HL-60/S4 treated with phorbol 12-myristate 13-acetate at 8.2 ng/mL for 4 days and 3 days (cell line): Measurements from ENCODE around the gene DNPEP.

Source experiments
- in situ Hi-C: fragments of 300-500 bp; cut with MboI; formaldehyde crosslinking; loops from 2 replicates; pipeline ENCODE4 v1.15.0; 2022; ENCODE audit warnings: low sequenced_read_pairs

The DNPEP gene

DNA sequence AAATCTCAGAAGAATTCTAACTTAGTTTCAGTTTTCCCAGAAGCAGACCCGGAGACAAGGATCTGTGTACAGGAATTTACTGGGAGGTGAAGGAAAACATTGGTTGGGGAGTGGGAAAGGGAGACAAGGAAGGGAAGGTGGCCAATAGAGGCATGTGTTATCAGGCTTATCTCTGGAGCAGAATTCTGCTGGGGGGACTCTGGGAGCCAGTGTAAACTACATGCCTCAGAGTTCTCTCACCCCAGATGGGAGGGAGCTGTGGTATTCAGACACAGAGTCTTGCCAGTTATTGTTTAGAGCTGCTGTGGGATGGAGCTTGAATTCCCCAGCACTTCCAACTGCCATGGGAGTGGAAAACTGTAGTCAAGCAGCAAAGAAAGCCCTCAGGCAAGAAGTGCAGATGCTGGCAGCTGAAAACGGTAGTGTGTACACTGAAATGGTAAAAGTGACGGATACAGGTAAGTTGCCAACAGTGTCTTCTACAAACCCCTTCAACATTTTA lies 19.0 kb downstream of the DNPEP start:
- in situ Hi-C loops = no loop called here

DNA sequence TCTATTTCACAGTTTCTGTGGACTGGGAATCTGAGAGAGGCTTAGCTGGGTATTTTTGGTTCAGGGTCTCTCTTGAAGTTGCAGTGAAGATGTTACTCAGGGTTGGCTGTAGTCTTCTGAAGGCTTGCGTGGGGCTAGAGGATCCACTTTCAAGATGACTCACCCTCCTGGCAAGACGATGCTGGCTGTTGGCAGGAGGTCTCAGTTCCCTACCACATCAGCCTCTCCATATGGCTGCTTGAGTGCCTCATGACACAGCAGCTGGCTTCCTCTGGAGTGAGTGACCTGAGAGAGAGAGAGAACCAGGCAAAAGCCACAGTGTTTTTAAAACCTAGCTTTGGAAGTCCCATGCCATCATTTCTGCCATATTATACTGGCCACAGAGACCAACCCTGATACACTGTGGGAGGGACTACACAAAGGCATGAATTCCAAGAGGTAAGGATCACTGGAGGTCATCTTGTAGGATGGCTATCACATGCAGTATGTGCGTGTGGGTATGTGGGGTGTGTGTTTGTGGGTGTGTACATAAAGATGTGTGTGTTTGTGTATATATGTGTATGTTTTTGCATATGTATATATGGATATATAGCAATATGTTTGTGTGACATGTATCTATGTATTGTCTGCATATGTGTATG lies 25.1 kb downstream of the DNPEP start:
- in situ Hi-C loops = no loop called here

DNA sequence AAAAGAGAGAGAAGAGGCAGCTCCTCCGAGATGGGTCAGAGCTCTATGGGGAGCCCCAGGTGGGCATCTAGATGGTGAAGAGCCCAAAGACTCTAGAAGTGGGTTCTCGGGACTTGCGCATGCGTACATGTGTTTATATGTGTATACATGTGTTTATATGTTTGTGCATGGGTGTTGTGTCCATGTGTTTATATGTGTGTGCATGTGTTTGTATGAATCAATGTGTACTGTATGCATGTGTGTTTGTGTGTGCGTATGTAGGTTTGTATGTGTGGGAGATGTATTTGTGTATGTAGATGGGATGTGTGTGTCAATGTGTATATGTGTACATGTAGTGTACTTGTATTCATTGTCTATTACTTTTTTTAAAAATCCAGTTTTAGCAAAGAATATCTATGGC lies 25.6 kb downstream of the DNPEP start:
- in situ Hi-C loops = no loop called here

DNA sequence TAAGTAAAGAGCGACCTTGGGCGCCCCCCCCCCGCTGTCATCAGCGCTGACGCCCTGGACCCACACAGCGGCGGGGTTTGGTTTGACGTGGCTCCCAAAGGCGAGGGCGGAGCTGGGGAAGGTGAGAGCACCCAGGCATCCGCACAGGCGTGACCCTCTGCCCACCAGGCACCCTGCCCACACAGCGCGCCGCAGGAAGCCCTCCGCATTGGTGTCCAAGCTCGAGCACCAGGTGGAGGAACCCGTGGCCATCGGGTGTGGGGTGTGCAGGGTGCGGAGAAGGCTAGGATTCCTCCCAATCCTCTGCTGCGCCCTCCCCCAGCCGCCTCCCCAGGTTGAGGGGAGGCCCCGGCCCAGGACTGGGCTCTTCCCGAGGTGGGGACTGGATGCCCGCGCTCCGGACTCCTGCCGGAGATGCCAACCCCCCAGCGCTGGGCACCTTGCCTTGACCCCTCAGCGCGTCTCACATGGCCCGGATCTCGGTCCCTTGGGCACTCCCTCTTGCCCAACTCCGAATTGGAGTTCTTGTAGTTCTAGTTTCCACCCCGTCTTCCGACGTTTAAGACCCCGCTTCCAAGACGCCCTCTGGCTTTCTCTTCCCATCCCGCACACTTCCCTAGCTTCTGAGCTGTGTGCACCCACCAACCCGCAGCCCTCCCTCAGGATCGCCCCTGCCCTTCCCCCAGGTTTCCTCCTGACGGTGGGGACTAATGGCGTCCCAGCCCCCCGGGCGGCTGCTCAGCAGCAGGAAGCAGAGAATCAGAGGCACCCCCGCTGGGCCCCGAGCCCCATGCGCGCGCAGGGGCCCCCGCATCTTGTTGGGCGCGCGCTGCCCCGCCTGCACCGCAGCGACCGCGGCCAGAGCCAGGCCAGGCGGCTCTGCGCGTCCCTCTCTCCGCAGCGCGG lies 29.3 kb downstream of the DNPEP start:
- in situ Hi-C loops = no loop called here

DNA sequence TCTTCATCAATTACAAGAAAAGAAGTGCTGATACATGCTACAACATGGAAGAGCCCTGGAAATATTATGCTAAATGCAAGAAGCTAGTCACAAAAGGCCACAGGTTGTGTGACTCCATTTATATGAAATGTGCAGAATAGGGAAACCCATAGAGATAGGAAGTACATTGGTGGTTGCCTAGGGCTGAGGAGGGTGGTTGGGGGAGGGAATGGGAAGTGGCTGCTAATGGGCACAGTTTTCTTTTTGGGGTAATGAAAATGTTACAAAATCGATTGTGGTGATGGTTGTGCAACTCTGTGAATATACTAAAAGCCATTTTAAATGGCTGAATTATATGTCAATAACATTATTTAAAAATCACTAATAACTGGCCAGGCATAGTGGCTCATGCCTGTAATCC lies 30.9 kb downstream of the DNPEP start:
- in situ Hi-C loops = no loop called here

DNA sequence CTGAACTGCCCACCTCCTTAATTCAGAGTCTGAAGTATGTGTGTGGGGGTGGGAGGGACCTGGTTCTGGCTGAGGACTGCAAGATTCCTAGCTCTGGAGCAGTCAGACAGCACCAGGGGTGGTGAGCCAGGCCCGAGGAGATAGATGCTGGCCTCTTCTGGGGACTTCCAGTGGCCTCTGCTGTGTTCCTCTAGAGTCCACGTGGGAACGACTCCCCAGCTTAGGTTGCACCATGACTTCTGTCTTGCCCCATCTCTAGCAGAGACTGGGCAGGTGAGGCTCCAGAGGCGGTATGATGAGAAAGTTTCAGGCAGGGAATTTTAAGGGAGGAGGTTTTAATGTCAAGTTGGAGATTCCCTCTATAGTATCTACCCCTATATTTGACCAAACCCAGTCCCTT lies 33.1 kb downstream of the DNPEP start:
- in situ Hi-C loops = no loop called here

DNA sequence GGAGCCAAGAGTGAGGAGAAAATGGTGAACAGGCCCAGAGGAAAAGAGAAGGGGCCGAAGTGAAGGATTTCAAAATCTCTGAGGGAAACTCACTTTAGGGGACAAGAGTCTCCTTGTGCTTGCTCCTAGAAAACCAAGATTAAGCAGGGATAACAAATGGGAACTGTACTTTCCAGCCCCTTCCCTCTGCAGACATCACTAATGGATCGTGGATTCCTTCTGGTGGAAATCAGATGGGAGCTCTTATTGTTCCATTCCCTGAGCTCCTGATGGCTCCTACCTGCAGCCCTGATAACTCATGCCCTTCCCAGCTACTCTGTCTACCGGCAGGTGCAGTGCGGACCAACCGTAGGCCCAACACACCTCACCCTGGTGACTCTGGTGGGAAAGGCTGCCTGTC lies 34.6 kb downstream of the DNPEP start:
- in situ Hi-C loops = no loop called here

DNA sequence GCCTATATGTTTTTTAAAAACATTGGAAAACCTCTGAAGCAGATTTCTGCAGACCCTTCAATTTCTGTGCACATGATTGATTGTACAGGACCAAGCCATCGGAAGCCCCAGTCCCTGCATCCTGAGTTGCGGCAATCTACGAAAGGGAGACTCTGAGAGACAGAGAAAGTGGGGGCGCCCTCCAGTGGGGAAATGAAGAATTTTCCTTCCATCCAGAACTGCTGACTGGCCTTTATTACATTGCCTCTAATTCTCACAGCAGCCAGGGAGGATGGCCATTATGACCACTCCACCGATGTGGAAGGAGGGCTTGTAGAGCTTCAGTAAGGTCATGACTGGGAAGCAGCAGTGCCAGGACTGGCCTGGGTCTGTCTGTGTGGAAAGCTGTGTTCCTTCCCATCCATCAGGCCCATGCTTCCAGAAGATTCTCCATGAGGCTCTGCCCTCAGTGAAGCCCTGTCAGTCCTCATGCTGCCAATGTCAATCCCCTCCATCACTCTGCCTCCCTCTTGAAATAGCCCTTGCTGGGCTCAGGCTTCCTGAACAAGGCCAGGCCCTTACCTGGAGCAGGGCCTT lies 35.2 kb downstream of the DNPEP start:
- in situ Hi-C loops = no loop called here

DNA sequence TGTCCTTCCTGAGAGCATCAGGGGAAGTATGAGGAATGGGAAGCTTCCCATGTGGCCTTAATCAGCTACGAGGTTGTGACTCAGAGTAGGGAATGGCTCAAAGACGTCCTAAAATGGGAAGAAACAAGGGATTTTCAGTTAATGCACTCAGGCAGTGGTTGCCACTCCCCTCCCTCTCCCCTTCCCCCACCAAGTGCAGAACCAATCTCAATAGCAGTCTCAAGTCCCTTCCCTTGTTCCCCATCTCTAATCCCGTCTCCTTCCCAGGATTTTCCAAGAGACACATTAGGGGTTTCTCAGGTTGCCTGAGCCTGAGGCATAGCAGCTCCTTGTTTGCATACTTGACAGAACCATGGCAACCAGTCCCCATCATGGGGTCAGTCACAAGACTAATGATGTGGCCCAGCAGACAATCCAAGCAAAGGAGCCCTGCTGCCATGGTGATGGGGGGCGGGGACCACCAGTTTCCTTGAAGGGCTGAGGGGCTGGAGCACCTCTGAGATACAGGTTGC lies 36.9 kb downstream of the DNPEP start:
- in situ Hi-C loops = no loop called here

DNA sequence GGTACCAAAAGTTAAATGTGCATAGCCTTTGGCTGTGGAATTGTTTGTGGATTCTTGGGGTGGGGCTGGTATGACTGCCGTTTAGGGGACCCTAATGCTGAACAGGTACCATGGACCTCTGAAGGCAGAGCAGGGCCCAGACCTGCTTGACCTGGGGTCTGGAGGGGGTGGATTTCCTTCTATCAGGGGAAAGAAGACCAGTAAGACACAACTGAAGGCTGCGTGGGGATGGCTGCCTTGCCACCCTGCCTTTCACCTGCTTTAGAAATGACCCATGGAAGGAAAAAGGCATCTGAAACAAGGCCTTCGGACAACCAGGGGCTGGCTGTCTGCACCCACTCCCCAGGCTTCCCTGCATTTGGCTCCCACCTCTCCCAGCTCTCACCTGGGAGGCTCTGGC lies 37.5 kb downstream of the DNPEP start:
- in situ Hi-C loops = no loop called here

DNA sequence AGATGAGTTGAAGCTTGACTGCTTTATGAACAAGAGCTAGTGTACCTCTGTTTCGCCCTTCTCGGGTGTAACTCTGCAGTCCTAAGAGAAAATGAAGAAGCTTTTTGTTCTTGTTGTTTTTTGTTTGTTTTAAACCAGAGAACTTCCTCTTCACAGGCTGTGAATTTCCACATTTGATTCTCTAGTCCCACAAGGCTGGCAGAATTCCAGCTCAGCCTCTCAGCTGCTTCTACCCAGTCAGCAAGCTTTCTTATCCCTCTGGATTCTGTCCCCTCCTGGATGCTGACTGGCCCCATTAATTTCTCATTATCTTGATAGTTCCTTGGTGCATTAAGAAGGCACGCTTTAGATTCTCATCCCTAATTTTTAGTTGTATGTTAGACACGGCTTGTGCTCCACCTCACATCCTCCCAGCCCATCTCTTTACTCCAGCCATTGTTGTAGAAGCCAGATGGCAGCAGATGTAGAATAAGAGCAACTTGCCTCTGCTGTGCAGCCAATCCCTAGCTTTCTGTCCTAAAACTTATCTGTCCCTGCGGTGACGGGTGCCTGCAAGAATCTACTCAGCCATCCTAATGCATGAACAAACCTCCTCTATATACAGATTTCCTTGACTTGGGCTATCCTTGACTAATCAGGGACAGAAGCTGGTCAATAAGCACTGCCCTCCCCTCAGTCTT lies 42.8 kb downstream of the DNPEP start:
- in situ Hi-C loops = no loop called here

DNA sequence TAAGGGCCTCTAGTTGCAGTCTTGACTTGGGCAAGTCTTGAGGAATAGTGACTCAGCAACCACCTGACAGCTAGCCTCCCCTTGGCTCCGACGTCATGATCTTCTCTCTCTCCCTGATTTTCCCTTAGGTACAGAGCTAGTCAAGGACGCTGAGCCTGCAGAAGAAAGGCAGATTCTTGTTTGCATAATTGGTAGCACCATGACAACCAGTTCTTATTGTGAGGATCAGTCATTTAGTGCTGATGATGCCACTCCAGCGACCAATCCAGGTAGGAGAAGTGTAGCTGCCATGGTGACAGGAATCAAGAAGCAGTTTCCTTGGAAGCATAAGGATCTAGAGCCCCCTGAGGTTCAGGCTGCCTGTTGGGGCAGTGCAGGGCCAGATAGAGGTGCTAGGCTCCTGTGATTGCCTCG lies 52.3 kb downstream of the DNPEP start:
- in situ Hi-C loops = no loop called here

DNA sequence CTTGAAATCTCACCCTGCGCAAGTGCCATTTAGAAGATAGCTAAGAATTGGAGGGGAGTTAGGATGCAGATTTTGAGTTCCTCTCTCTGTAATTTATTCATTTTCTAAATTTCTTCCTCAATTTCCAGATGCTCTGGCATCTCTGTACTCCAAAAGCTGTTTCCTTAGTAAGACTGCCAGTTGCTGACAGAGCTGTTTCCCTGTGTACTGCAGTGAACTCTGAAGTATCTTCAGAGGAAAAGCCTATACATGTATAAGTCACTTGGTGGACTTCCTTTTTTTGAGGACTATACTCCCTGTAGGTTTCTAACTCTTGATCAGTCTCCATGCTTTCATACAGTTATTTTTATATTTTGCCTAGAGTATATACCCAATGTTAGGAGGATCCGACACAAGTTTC lies 53.6 kb downstream of the DNPEP start:
- in situ Hi-C loops = no loop called here

DNA sequence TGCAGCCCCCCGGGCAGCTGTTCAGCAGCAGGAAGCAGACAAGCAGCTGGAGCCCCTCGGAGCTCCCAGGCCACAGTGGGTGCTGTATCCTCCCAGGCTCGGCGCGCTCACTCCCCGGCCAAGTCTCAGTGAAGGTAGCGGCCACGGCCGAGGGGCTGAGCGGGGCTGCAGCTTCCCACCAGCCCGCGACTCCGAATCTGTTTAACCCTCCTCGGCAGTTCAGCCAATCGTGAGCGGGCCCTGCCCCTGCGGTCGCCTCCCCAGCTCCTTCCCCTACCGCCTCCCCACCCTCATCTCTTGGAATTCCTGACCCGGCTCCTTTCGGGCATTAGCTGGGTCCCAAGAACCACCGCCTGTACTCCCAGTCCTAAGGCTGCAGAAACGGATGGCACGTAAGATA lies 55.2 kb downstream of the DNPEP start, which contains the start of gene RESP18:
Gene RESP18 (minus strand): TSS at position 203 of the 400 bp plus-strand sequence.
- in situ Hi-C loops = no loop called here

DNA sequence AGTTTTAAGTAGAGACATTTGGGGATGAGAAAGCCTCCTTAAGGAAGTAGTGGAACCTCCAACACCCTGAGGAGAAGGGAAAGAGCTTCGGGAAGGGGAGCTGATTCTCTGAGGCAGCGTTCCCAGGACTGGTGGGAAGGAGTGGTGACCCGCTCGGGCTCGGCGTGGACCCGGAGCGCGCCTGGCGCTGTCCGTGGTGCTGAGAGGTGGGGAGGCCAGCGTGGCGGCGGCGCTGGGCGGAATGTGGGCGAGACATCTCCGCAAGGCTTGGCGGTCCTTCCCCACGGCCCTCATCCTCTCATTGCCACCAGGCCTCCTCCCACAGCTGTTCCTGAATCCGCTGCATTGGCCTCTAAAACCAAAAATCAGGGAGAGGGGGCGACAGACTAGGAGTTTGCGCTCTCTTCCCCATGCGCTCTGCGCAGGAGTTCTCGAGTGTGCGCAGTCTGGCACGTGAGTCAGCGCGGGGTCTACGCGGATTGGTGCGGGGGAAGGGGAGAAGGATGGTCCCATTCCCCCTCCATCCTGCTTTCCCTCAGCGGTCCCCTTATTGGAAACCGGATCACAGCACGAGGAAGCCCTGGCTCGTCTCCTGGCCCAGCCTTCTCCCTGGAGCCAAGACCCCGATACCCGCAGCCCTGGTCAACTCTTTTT lies 56.0 kb downstream of the DNPEP start:
- in situ Hi-C loops = no loop called here

DNA sequence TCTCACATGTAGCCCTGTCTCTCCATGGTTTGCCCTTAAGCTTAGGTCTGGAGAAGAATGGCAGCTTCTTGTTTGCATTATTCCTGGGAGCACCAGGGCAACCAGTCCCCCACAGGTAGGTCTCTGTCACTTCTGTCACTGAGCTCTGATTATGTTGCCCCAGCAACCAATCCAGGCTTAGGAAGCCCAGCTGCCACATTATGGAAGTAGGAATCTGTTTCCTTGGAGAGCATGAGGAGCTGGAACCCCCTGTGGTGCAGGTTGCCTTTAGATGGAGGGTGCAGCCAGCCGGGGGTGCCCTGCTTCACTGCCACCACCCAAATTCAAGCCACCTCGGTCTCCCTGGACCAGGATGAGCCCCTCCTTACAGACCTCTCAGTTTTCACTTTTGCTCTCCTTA lies 60.0 kb downstream of the DNPEP start:
- in situ Hi-C loops = no loop called here

DNA sequence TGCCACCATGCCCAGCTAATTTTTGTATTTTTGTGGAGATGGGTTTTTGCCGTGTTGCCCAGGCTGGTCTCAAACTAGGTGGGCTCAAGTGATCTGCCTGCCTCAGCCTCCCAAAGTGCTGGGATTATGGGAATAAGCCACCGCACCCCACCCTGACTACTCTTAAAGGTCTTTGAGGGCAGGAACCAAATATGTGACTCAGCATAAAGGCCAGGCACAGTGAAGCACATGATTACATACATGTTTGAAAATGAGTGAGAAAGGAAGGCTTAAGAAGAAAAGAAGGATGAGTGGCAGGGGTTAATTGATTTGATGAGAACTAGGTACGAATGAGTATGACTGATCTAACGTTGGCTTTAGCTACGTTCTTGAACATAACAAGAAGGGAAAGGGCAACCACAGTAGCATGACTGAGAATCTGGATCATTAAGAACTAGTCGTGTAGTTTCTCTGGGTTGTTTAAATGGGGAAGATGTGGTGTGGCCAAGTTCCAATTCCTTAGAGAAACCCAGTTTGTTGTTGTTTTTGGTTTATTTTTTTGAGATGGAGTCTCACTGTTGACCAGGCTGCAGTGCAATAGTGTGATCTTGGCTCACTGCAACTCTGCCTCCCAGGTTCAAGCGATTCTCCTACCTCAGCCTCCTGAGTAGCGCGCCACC lies 61.9 kb downstream of the DNPEP start:
- in situ Hi-C loops = no loop called here

DNA sequence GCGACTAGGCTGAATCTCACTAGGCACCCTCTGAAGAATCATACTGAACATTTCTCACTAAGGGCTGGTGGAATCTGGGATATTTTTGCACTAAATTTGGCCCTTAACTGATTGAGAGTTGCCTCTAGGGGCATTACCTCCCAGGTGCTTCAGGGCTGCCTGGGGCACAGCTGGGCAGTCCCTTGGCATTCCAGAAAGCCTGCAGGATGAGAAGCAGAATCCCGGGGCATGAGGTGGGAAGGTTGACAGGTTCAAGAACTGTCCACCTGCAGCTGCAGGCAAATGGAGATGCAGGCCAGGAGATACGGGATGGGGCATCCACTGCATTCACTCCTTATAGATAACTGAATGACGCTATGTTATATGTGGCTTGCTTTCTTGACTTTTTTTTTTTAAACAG lies 62.6 kb downstream of the DNPEP start:
- in situ Hi-C loops = no loop called here

DNA sequence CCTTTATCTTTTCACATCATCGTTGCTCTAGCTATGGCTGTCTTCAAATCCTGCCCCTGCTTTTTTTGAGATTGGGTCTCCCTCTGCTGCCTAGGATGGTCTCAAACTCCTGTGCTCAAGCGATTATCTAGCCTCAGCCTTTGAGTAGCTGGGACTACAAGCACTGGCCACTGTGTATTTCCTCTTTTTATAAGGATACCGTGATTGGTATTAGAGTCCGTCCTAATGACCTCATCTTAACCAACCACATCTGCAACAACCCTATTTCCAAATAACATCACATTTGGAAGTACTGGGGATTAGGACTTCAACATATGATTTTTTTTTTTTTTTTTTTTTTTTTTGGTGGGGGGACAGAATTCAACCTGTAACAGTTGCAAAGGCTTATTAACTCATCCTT lies 64.3 kb downstream of the DNPEP start:
- in situ Hi-C loops = loop anchor here (25.0 kb wide), 1 partner anchor 286 kb away; the partner anchor contains the start of gene CFAP65
